ENCODE results near the gene PPM1N. TPM values are rescaled to one million over a fixed set of nuclear protein-coding genes. Genes with fewer than 3 reads are reported as not detected.

PPM1N gene
- total RNA-seq, 1 experiment from 2014 or later, result 5.2 TPM

GRCh38 chr19:45505996-45506245 lies 7.7 kb downstream of the PPM1N start:
- H4K20me1 ChIP-seq (ENCODE audit: insufficient read depth), result no peaks in the 10 kb centered on the region
- H3K9me3 ChIP-seq (ENCODE audit: control insufficient read depth in 1 of 2, insufficient read depth in 1 of 2, low read depth in 1 of 2, low read length in 2 of 2), result no peaks in the 10 kb centered on the region
- ATAC-seq, result no peak
- peak overlapping the region; percentile 98 to 99 for H3K4me3 ChIP-seq (replicated peaks in 1 of 2; ENCODE audit: low read depth in 1 of 2, low read length in 2 of 2)
- peak overlapping the region; percentile 95 for H3K27ac ChIP-seq (ENCODE audit: low read depth, low read length)
- peak overlapping the region; percentile 98 for H3K9ac ChIP-seq (ENCODE audit: low read length)
- H3K4me2 ChIP-seq (ENCODE audit: low read length), result peak overlapping the region; percentile 99
- peaks cover 40% of the 10 kb centered on the region for H3K79me2 ChIP-seq (ENCODE audit: insufficient read depth, low read length)
- no peaks in the 10 kb centered on the region for H3K9me2 ChIP-seq (ENCODE audit: insufficient read depth)
- ChIA-PET RAD21 (ENCODE audit: low non-redundant PET in 1 of 2, low total read pairs in 2 of 2, uncharacterized antibody in 2 of 2, unreplicated experiment in 2 of 2) (interaction anchor here in 1 of 2 experiments (0.7 kb wide), 1 partner anchor 67 kb away, joined by 5 read pairs; no protein-coding TSS in a partner anchor), POLR2A (interaction anchor here (1.3 kb wide), 2 partner anchors 20 to 136 kb away, joined by 4 to 6 read pairs; no protein-coding TSS in a partner anchor), CTCF (interaction anchor here (1.1 kb wide), 3 partner anchors 13 to 137 kb away, joined by 3 to 5 read pairs (median 3); no protein-coding TSS in a partner anchor)
- TF ChIP-seq CBX3 (IDR thresholded peaks at IDR 0.05; ENCODE audit: low read depth) (no peak), CEBPB (IDR thresholded peaks at IDR 0.05; ENCODE audit: low read depth) (no peak), TCF7L2 (IDR thresholded peaks at IDR 0.05; ENCODE audit: borderline replicate concordance, extremely low read depth, insufficient read depth, insufficient read length) (no peak), SIN3A (IDR thresholded peaks at IDR 0.05; ENCODE audit: low read depth) (no peak), EGR1 (IDR thresholded peaks at IDR 0.05; ENCODE audit: low read depth) (no peak), YY1 (IDR thresholded peaks at IDR 0.05; ENCODE audit: extremely low read depth, insufficient replicate concordance, low read depth, low read length) (no peak), SRF (IDR thresholded peaks at IDR 0.05; ENCODE audit: low read depth) (no peak), ELF1 (IDR thresholded peaks at IDR 0.05; ENCODE audit: borderline replicate concordance, low read depth) (no peak), ZNF274 (IDR thresholded peaks at IDR 0.05; ENCODE audit: low read depth, low read length) (no peak), ZFX (IDR thresholded peaks at IDR 0.05) (no peak), FOSL1 (IDR thresholded peaks at IDR 0.05; ENCODE audit: low read depth) (no peak), MAX (IDR thresholded peaks at IDR 0.05) (no peak), REST (IDR thresholded peaks at IDR 0.05; ENCODE audit: low read depth) (no peak), CTCF (IDR thresholded peaks at IDR 0.05 in 2 of 3, conservative IDR thresholded peaks at IDR 0.05 in 1 of 3; ENCODE audit: borderline replicate concordance in 1 of 3, insufficient read depth in 1 of 3, low read depth in 2 of 3, low read length in 2 of 3) (no peak), POLR2AphosphoS5 (IDR thresholded peaks at IDR 0.05; ENCODE audit: low read depth, low read length) (no peak), JUND (IDR thresholded peaks at IDR 0.05) (no peak), EZH2 (IDR thresholded peaks at IDR 0.05) (no peak), SP1 (IDR thresholded peaks at IDR 0.05; ENCODE audit: low read depth) (no peak), POLR2A (IDR thresholded peaks at IDR 0.05; ENCODE audit: borderline replicate concordance, extremely low read depth, insufficient read depth, insufficient read length) (no peak)
- TF ChIP-seq, protein P1, sequence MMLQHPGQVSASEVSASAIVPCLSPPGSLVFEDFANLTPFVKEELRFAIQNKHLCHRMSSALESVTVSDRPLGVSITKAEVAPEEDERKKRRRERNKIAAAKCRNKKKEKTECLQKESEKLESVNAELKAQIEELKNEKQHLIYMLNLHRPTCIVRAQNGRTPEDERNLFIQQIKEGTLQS (IDR thresholded peaks at IDR 0.05), result no peak
- H3K27me3 ChIP-seq (ENCODE audit: insufficient read depth, low read length), result no peaks in the 10 kb centered on the region
- intact Hi-C loops (cut with micrococcal nuclease), result no loop called here
- peak overlapping the region; percentile 63 for H2AFZ ChIP-seq (ENCODE audit: low read depth, low read length, poor library complexity, severe bottlenecking)
- peaks cover 0 to 1% of the 10 kb centered on the region in 2 experiments; a peak in 1 of 4 replicates for H3K36me3 ChIP-seq (ENCODE audit: control insufficient read depth in 1 of 2, insufficient read depth in 2 of 2, low read length in 2 of 2)
- DNase-seq (ENCODE audit: low read depth, low spot score), result no peak
- H3K4me1 ChIP-seq (ENCODE audit: control insufficient read depth in 1 of 2, insufficient read depth in 2 of 2, low read length in 2 of 2), result peaks cover 19 to 47% of the 10 kb centered on the region in 2 experiments
- BruUV-seq (replicated peaks), result TSS peak; percentile 83
